DOHH2 (cell line): ENCODE data around the gene AGBL1.

Source experiments
- EZH2phosphoT487 ChIP-seq: fragments of 200-600 bp; sonication (generic); IDR thresholded peaks from 2 replicates; pipeline ENCODE4 v1.6.1; 2017; ENCODE audit warnings: borderline replicate concordance, mild to moderate bottlenecking, antibody characterized with exemption, low read length, moderate library complexity, mixed read lengths
- TF ChIP-seq, protein P1 (sequence below): fragments of 200-600 bp; sonication (generic); IDR thresholded peaks from one replicate; pipeline ENCODE4 v1.5.1; 2014; ENCODE audit warnings: antibody characterized with exemption, mild to moderate bottlenecking, low read depth, low read length; ENCODE audit not compliant: poor library complexity, severe bottlenecking

DNA sequence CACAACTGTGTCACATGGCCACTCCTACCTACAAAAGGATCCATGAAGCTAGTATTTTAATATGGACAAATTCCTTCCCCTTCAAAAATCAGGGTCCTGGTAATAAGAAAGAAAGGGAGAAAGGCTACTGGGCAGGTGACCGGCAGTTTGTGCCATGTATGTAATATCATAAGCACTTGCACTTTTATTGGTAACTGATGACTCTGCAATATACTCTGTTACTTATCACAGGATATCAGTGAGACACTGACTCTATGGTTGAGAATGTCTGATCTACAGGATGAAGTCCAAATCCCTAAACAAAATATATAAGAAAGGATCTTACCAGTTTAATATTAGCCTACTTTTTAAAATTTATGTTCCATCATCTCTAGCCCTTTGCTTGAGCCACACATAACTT is 315.2 kb downstream of the AGBL1 start:
- TF ChIP-seq, protein P1, sequence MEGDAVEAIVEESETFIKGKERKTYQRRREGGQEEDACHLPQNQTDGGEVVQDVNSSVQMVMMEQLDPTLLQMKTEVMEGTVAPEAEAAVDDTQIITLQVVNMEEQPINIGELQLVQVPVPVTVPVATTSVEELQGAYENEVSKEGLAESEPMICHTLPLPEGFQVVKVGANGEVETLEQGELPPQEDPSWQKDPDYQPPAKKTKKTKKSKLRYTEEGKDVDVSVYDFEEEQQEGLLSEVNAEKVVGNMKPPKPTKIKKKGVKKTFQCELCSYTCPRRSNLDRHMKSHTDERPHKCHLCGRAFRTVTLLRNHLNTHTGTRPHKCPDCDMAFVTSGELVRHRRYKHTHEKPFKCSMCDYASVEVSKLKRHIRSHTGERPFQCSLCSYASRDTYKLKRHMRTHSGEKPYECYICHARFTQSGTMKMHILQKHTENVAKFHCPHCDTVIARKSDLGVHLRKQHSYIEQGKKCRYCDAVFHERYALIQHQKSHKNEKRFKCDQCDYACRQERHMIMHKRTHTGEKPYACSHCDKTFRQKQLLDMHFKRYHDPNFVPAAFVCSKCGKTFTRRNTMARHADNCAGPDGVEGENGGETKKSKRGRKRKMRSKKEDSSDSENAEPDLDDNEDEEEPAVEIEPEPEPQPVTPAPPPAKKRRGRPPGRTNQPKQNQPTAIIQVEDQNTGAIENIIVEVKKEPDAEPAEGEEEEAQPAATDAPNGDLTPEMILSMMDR: no peak
- TF ChIP-seq EZH2phosphoT487: no peak
